ENCODE measurements around the gene ATP5MG.
"Not testable (repeated sequence)": the region's sequence is repeated elsewhere in the genome, so short reads cannot be mapped to it uniquely, and the experiment has no call there.

Gene ATP5MG, protein sequence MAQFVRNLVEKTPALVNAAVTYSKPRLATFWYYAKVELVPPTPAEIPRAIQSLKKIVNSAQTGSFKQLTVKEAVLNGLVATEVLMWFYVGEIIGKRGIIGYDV
- 38.5 reads per million, percentile 62 among the genes with 10 or more reads in this experiment for total RNA-seq

DNA sequence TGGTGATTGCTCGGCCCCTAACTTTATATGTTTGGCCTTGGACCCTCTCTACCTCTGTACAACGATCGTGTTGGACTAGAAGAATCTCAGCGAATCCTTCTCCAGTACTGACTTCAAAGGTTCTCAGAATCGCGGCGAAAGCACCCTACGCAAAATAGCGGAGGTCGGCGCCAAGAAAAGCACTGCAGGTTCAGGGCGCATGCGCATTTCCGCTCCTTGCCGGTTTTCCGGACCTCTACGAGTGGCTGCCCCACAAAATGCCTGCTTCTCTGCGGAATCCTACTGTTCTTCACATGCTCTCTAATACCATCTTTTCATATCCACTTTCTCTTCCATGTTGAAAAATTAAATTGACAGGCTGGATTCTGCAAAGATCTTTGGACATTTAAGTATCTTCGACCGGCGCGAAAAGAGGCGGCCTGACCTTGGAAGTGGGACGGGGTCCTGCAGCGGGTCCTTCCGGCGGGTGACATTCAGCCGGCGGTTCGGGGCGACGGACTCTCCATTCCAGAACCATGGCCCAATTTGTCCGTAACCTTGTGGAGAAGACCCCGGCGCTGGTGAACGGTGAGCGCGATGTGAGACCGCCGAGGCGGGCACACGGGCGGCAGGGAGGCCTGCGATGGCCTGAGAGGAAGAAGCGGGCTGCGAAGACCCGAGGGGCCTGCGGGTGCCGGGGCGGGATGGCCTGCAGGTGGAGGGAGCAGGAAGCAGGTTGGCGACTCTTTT is at the start of gene ATP5MG:
ATP5MG (plus strand) TSS at position 456 of the 729 bp plus-strand sequence; CDS start at position 516, 60 bp downstream.
- DNase-seq, result peak; percentile 92

DNA sequence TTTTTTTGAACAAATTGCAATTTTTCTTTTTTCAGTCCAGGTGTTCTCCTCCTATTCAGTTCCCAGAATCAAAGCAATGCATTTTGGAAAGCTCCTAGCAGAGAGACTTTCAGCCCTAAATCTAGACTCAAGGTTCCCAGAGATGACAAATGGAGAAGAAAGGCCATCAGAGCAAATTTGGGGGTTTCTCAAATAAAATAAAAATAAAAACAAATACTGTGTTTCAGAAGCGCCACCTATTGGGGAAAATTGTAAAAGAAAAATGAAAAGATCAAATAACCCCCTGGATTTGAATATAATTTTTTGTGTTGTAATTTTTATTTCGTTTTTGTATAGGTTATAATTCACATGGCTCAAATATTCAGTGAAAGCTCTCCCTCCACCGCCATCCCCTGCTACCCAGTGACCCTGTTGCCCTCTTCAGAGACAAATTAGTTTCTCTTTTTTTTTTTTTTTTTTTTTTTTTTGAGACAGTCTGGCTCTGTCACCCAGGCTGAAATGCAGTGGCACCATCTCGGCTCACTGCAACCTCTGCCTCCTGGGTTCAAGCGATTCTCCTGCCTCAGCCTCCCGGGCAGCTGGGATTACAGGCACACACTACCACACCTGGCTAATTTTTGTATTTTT is 48.2 kb upstream of the ATP5MG start:
- no peak for DNase-seq

- no peak for DNase-seq
Measured at GRCh38 chr11:118358071-118358470, 43.3 kb upstream of the ATP5MG start.

DNA sequence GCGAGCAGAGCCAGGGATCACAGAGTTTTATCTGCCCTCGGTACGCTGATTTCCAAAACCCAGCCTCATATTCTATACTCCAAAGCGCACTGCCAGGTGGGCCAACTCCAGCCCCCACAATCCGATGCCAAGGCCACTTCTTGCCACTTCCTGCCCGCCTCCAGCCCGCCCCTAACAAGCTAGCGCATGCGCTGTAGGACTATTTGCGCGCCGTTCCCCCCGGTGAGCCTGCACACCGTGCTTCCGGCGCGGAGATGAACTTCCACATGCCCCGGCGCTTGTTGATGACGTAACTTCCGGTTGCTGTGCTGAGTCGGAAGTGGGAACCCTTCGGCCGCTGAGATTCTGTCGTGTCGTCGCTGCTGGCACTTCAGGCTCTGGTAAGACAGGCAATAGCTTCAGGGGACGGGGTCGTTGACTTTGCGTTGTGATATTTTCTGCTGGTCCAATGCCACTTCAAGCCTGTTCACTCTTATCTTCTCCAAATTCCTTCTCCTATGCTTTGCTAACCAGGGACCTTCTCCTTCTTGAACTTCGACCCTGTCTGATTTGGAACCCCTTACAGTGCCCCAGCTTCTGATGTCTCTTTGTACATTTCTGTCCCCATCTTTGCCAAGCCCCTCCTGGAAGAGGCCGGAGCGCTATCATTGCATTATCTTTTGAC is 42.0 kb upstream of the ATP5MG start, which contains the start of gene UBE4A:
UBE4A (plus strand) TSS at position 306 of the 664 bp plus-strand sequence. CDS start 5,481 bp downstream, outside the sequence.
- peak; percentile 96 for DNase-seq

GRCh38 chr11:118364956-118365615 is 36.3 kb upstream of the ATP5MG start:
- DNase-seq, result no peak

GRCh38 chr11:118366287-118366686 is 35.1 kb upstream of the ATP5MG start:
- no peak for DNase-seq

DNA sequence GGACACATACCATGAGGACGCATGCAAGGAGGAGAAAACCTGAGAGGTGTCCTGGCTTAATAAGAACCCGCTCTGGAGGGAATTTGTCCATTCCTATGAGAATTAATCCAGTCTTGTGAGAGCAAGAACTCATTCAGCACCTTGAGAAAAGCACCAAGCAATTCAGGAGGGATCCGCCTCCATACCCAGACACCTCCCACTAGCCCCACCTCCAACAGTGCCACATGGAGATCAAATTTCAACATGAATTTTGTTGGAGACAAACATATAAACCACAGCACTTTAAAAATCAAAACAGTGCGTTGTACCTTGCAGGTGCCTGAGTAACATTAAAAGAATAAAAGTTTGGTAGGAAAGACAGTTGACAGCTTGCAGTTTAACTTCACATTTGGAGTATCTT is 30.6 kb upstream of the ATP5MG start:
- DNase-seq, result no peak

GRCh38 chr11:118373263-118373662 is 28.1 kb upstream of the ATP5MG start:
- DNase-seq, result no peak

DNA sequence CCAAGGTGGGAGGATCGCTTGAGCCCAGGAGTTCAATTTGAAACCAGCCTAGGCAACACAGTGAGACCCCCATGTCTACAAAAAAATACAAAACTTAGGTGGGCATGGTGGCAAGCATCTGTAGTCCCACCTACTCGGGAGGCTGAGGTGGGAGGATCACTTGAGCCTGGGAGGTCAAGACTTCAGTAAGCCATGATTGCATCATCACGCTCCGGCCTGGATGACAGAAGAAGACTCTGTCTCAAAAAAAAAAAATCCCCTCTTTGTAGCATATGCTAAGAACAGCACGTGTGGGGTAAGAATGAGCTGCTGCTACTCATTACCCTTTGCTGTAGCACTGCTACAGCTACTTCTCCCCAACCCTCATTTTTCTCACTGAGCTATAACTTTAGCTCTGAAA is 27.5 kb upstream of the ATP5MG start:
- no peak for DNase-seq

GRCh38 chr11:118374729-118375128 is 26.7 kb upstream of the ATP5MG start:
- DNase-seq, result no peak

GRCh38 chr11:118375978-118376377 is 25.4 kb upstream of the ATP5MG start:
- DNase-seq, result no peak

- no peak for DNase-seq
Measured at GRCh38 chr11:118379497-118379896, 21.9 kb upstream of the ATP5MG start.

- DNase-seq, result no peak
Measured at GRCh38 chr11:118380571-118380970, 20.8 kb upstream of the ATP5MG start.

DNA sequence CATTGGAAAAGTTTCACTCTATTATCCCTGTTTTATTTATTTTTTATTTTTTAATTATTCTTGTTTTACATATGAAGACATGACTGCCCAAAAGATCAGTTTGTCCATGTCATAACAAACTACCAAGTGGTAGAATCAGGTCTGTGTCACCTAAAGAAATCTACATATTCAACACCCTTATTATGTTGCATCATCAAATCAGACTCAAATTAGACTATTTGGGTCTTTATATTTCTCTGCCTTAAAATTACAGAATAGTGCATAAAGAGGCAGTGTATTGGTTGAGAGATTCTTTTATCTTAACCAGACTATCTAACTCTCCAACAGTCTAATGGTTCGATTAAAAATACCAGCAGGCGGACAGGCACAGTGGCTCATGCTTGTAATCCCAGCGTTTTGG is 18.5 kb upstream of the ATP5MG start:
- DNase-seq, result no peak

DNA sequence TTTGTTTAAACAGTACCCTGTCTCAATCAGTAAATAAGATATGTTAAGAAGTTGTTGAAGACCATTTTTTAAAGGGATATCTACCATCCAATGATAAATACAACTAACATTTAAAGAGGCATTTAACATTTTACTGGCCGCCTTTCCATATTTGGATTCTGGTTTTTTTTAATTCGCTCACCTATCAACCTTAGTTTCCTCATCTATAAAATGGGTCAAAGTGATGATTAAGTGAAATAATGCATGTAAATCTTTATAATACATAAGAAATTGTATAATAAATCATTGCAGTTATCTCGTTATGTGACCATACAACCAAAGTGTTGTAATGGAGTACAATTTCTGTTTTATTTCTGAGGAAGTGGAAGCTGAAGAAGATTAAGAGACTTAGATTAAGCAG is 17.7 kb upstream of the ATP5MG start:
- no peak for DNase-seq

DNA sequence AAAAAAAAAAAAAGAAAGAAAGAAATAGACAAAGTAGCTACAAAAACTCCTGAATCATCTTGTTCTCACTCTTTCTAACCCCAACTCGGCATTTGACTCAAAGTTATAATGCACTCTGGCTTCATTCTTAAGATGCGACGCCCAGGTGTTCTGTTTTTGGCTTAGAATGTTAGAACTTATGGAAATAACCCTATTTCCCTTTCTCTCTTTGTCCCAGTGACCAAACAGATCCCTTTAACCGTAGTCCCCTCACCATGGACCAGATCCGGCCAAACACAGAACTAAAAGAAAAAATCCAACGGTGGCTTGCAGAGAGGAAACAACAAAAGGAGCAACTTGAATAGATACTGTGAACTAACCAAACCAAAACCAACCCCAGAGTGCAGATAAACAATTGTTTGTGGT is 5.3 kb upstream of the ATP5MG start:
- no peak for DNase-seq

GRCh38 chr11:118397448-118397847 is 4.0 kb upstream of the ATP5MG start:
- DNase-seq, result no peak

- DNase-seq, result peak; percentile 60
Measured at GRCh38 chr11:118398791-118399559, 2.4 kb upstream of the ATP5MG start.

DNA sequence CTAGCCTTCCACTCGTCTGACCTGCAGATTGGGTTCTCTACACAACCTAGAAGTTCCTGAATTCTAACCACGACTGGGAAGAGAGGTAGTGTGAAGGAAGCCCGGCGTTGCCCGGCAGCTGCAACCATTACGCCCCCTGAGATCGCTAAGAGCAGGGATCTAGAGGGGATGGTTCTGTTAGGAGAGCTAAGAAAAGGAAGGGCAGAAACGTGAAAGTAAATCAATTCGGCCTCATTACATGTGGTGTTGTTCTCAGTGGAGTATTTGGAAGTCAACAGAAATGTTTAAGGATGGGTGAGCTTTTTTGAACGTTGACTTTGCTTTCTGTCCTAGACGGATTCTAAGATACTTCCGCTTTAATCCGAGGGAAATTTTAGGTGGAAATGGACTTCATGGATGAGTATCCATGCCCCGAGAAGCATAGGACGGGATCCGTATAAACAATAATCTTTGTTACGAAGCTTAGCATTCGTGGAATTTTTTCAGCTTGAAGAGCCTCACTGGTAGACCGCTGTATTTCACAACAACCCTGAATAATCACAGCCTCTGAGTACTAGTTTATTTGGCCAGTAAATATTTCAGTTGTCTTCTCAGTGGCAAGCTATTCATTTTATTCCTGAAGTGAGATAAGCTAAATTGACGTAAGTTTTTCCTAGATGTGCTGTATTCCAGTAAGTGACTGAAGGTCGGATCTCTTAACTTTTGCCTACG is 629 bp downstream of the ATP5MG start:
- no peak for DNase-seq

DNA sequence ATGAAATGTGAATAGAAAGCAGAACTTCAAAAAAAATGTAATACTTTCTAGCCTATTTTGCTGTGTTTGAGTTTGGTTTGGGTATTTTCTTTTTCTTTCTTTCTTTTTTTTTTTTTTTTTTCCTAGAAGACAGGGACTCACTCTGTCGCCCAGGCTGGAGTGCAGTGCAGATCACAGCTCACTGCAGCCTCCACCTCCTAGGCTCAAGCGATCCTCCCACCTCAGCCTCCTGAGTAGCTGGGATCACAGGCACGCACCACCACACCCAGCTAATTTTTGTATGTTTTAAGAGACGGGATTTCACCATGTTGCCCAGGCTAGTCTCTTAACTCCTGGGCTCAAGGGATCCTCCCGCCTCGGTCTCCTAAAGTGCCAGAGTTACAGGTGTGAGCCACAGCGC is 1.2 kb downstream of the ATP5MG start:
- DNase-seq, result not testable (repeated sequence)

GRCh38 chr11:118406599-118407166 is 5.3 kb downstream of the ATP5MG start:
- DNase-seq, result no peak

Data from effector CD4-positive, alpha-beta T cell (primary cell).